K562 (cell line): ENCODE results near the gene ZMYND12. TPM values are rescaled to one million over a fixed set of nuclear protein-coding genes. Genes with fewer than 3 reads are reported as not detected.

Source experiments
- ATAC-seq: fragments of 200-7000 bp; cut with Tn5 transposase; 3 replicates; pipeline ENCODE4 v1.9.1; 2020; ENCODE audit warnings: moderate library complexity
- BruUV-seq: library from RNA; stranded (reverse); fragments of 400-500 nt; replicated peaks from 2 replicates; lab custom pipeline; 2021; lab: Mats Ljungman, UMichigan
- CTCF ChIA-PET: fragments of 300-600 bp; formaldehyde crosslinking; extraction: SDS; loops from one replicate; lab custom pipeline; 2021; ENCODE audit warnings: low intra/inter-chr PET ratio; lab: Yijun Ruan, JAX
- POLR2A ChIA-PET: fragments of 300-600, 350-650 bp; sonication (Branson Sonifier 250); formaldehyde crosslinking; extraction: SDS; loops from one replicate; lab custom pipeline; 2021; ENCODE audit warnings: antibody characterized with exemption, inconsistent platforms; lab: Yijun Ruan, JAX
- DNase-seq, 4 experiments: peaks; one replicate each; pipeline versions ENCODE4 v3.0.0 to v3.0.0-alpha.2; 2011 to 2018; ENCODE audit warnings: low spot score in 3 of 4, mixed read lengths in 3 of 4; ENCODE audit errors: extremely low read depth in 1 of 4
- FAIRE-seq: peaks from 2 replicates; lab custom pipeline; 2011; peaks lifted over from hg19 to GRCh38; lab: Jason Lieb, UNC
- H2AFZ ChIP-seq: 2 replicates; pipeline ENCODE4 v1.6.0; 2011; ENCODE audit warnings: low read depth, low read length, control low read depth, inconsistent platforms
- H3K27ac ChIP-seq: fragments of 200-600 bp; 3 replicates; pipeline ENCODE4 v1.8.0; 2011; ENCODE audit warnings: low read depth, mild to moderate bottlenecking, control low read depth, inconsistent platforms, low read length, moderate library complexity, mixed read lengths; ENCODE audit errors: extremely low read depth
- H3K27me3 ChIP-seq, 2 experiments: fragments of 300-600 bp in 1 of 2; 2 replicates in 1 of 2; 3 replicates in 1 of 2; pipeline versions ENCODE4 v1.6.0 to v1.8.0; 2011; ENCODE audit warnings: inconsistent platforms in 2 of 2, low read length in 2 of 2, mild to moderate bottlenecking in 1 of 2, mixed read lengths in 1 of 2, moderate library complexity in 1 of 2; ENCODE audit not compliant: control insufficient read depth in 2 of 2, insufficient read depth in 2 of 2
- H3K36me3 ChIP-seq: fragments of 300-600 bp; 3 replicates; pipeline ENCODE4 v1.8.0; 2011; ENCODE audit warnings: mild to moderate bottlenecking, low read length, inconsistent platforms; ENCODE audit not compliant: control insufficient read depth, insufficient read depth
- H3K4me1 ChIP-seq, 2 experiments: fragments of 200-600 bp in 1 of 2; replicated peaks in 1 of 2; 2 replicates in 1 of 2; 3 replicates in 1 of 2; pipeline versions ENCODE4 v1.5.1 to v1.8.0; 2011; ENCODE audit warnings: inconsistent platforms in 2 of 2, low read length in 2 of 2, mild to moderate bottlenecking in 1 of 2, mixed read lengths in 1 of 2, moderate library complexity in 1 of 2; ENCODE audit not compliant: control insufficient read depth in 2 of 2, insufficient read depth in 2 of 2
- H3K4me2 ChIP-seq: 2 replicates; pipeline ENCODE4 v1.6.1; 2011; ENCODE audit warnings: low read length, control low read depth, inconsistent platforms, mixed read lengths; ENCODE audit not compliant: insufficient read depth
- H3K4me3 ChIP-seq: fragments of 200-600 bp; sonication (generic), shearing (Covaris generic); 2 replicates; pipeline ENCODE4 v1.5.1; 2016; ENCODE audit warnings: control low read depth, inconsistent platforms
- H3K79me2 ChIP-seq: fragments of 200-600 bp; 3 replicates; pipeline ENCODE4 v1.8.0; 2011; ENCODE audit warnings: low read length, inconsistent platforms; ENCODE audit not compliant: control insufficient read depth, insufficient read depth
- H3K9ac ChIP-seq, 2 experiments: 2 replicates each; pipeline versions ENCODE4 v1.6.0 to v1.6.1; 2011; ENCODE audit warnings: low read depth in 2 of 2, low read length in 2 of 2, control low read depth in 1 of 2, inconsistent platforms in 1 of 2, mild to moderate bottlenecking in 1 of 2, mixed read lengths in 1 of 2; ENCODE audit not compliant: insufficient read depth in 1 of 2
- H3K9me1 ChIP-seq: one replicate; pipeline ENCODE4 v1.6.0; 2011; ENCODE audit warnings: inconsistent platforms, mild to moderate bottlenecking, low read length, moderate library complexity; ENCODE audit not compliant: control insufficient read depth, insufficient read depth
- H3K9me3 ChIP-seq: replicated peaks from 2 replicates; pipeline ENCODE4 v1.5.1; 2011; ENCODE audit warnings: low read depth, low read length, inconsistent platforms; ENCODE audit not compliant: control insufficient read depth, insufficient read depth
- H4K20me1 ChIP-seq: replicated peaks from 2 replicates; pipeline ENCODE4 v1.6.1; 2011; ENCODE audit warnings: low read length, inconsistent platforms, mixed read lengths; ENCODE audit not compliant: control insufficient read depth, insufficient read depth
- CLOCK ChIP-seq: fragments of 250-450 bp; sonication (Bioruptor Pico); IDR thresholded peaks from 2 replicates; pipeline ENCODE4 v1.4.0; 2020; ENCODE audit warnings: mild to moderate bottlenecking, moderate library complexity, borderline replicate concordance
- E2F5 ChIP-seq: sonication (generic); formaldehyde crosslinking; IDR thresholded peaks from 2 replicates; pipeline ENCODE4 v1.8.0; 2022; ENCODE audit warnings: mild to moderate bottlenecking, missing genetic modification reagents
- KAT2B ChIP-seq: IDR thresholded peaks from one replicate; pipeline ENCODE4 v1.6.1; 2012; ENCODE audit warnings: low read depth, mild to moderate bottlenecking, control low read depth, inconsistent platforms, low read length, moderate library complexity
- POLR2H ChIP-seq: IDR thresholded peaks from 2 replicates; pipeline ENCODE4 v1.6.1; 2016; ENCODE audit warnings: missing genetic modification characterization, low read depth, mild to moderate bottlenecking, control low read depth, missing compliant biosample characterization, moderate library complexity
- PTBP1 ChIP-seq: fragments of 200-400 bp; formaldehyde crosslinking; IDR thresholded peaks from 2 replicates; pipeline ENCODE4 v1.6.1; 2017; ENCODE audit warnings: low read depth, low read length
- SUPT5H ChIP-seq: fragments of 450-650 bp; IDR thresholded peaks from 2 replicates; pipeline ENCODE4 v1.6.1; 2016
- TEAD4 ChIP-seq, 2 experiments: sonication (generic) in 1 of 2; formaldehyde crosslinking in 1 of 2; IDR thresholded peaks; 2 replicates each; pipeline versions ENCODE4 v1.6.1 to v1.8.0; 2012 to 2022; ENCODE audit warnings: borderline replicate concordance in 1 of 2, inconsistent platforms in 1 of 2, low read length in 1 of 2, mild to moderate bottlenecking in 1 of 2, missing genetic modification reagents in 1 of 2
- U2AF2 ChIP-seq: fragments of 200-400 bp; formaldehyde crosslinking; optimal IDR thresholded peaks from 2 replicates; pipeline ENCODE3; 2017; ENCODE audit warnings: low read depth, mild to moderate bottlenecking, low read length
- ZKSCAN1 ChIP-seq: fragments of 150-350 bp; IDR thresholded peaks from 2 replicates; pipeline ENCODE4 v1.6.1; 2016; ENCODE audit warnings: low read depth, low read length
- ZKSCAN8 ChIP-seq: fragments of 200-800 bp; sonication (Bioruptor generic); IDR thresholded peaks from 2 replicates; pipeline ENCODE4 v1.6.1; 2016; ENCODE audit warnings: missing genetic modification characterization, missing compliant biosample characterization
- ZNF174 ChIP-seq: fragments of 250-450 bp; sonication (Bioruptor Pico); IDR thresholded peaks from 2 replicates; pipeline ENCODE4 v1.4.0; 2020; ENCODE audit warnings: mild to moderate bottlenecking
- ZNF224 ChIP-seq: sonication (generic); formaldehyde crosslinking; IDR thresholded peaks from 2 replicates; pipeline ENCODE4 v1.8.0; 2022; ENCODE audit warnings: mild to moderate bottlenecking, missing genetic modification reagents
- ZNF311 ChIP-seq: fragments of 250-450 bp; sonication (Bioruptor Pico); IDR thresholded peaks from 2 replicates; pipeline ENCODE4 v1.4.0; 2020; ENCODE audit warnings: mild to moderate bottlenecking, moderate library complexity
- WGBS: fragments of 100-300 bp; shearing (Covaris generic); methylation state at CpG from one replicate; pipeline ENCODE4 v1.1.6; 2016; ENCODE audit warnings: low coverage, mixed read lengths; ENCODE audit not compliant: insufficient coverage; ENCODE audit errors: missing lambda C conversion rate; 5-methylcytosine and 5-hydroxymethylcytosine counted together
- in situ Hi-C: fragments of 300-500 bp; cut with MboI; formaldehyde crosslinking; loops from 4 replicates; pipeline ENCODE4 v1.15.0; 2018; ENCODE audit warnings: inconsistent platforms, mixed read lengths
- intact Hi-C: fragments of 100-400 bp; cut with micrococcal nuclease; formaldehyde crosslinking; loops from 2 replicates; pipeline ENCODE4 v1.14.2; 2022
- polyA plus RNA-seq, 8 experiments: library from polyadenylated mRNA; depleted of rRNA in 4 of 8; stranded (reverse) in 5 of 8; unstranded in 3 of 8; fragments of >200 nt; fragmentation: Nextera tagmentation in 2 of 8; fragmentation: Illumina TruSeq in 1 of 8; extraction: Ambion mirVana in 2 of 8; extraction: Trizol in 1 of 8; gene quantifications; 2 replicates each; pipeline versions ENCODE4 v1.2.1 to v1.2.3, GENCODE V29; 2011 to 2014; ENCODE audit warnings: inconsistent platforms in 1 of 8, missing spikeins in 1 of 8
- total RNA-seq, 7 experiments: library from RNA; depleted of rRNA in 6 of 7; stranded (reverse); fragments of >200 nt in 6 of 7; fragmentation: Illumina TruSeq in 2 of 7; extraction: Trizol in 2 of 7; gene quantifications; 2 replicates each; pipeline versions ENCODE4 v1.2.1 to v1.2.3, GENCODE V29; 2011 to 2021; ENCODE audit warnings: low replicate concordance in 1 of 7
- TF ChIP-seq, protein P1 (sequence below): sonication (generic); formaldehyde crosslinking; IDR thresholded peaks from 2 replicates; pipeline ENCODE4 v1.8.1; 2023; ENCODE audit warnings: mild to moderate bottlenecking, missing genetic modification reagents

ZMYND12 gene
- total and polyA plus RNA-seq, 9 of the 15 experiments (the other 6 are each of a cell fraction or from before 2014, with no cell fraction given): not detected

GRCh38 chr1:42422737-42423136 lies 33.1 kb downstream of the ZMYND12 start:
- intact Hi-C loops (no loop called here), in situ Hi-C loops (no loop called here)
- peaks cover 40% of the 10 kb centered on the region in 2 experiments for H3K27me3 ChIP-seq
- H3K27ac ChIP-seq: no peak overlapping the region
- BruUV-seq: no TSS peak
- H3K36me3 ChIP-seq: no peaks in the 10 kb centered on the region
- ChIA-PET CTCF (no interaction called here), POLR2A (no interaction called here)
- H2AFZ ChIP-seq: no peak overlapping the region
- H3K4me1 ChIP-seq: no peaks in the 10 kb centered on the region; a peak in 1 of 5 replicates
- no peak for TF ChIP-seq PTBP1
- no peak for TF ChIP-seq SUPT5H
- TF ChIP-seq U2AF2: no peak
- TF ChIP-seq ZNF311 (CRISPR knock-in tag): no peak
- no peak for TF ChIP-seq ZKSCAN8
- TF ChIP-seq KAT2B: no peak
- TF ChIP-seq, protein P1, sequence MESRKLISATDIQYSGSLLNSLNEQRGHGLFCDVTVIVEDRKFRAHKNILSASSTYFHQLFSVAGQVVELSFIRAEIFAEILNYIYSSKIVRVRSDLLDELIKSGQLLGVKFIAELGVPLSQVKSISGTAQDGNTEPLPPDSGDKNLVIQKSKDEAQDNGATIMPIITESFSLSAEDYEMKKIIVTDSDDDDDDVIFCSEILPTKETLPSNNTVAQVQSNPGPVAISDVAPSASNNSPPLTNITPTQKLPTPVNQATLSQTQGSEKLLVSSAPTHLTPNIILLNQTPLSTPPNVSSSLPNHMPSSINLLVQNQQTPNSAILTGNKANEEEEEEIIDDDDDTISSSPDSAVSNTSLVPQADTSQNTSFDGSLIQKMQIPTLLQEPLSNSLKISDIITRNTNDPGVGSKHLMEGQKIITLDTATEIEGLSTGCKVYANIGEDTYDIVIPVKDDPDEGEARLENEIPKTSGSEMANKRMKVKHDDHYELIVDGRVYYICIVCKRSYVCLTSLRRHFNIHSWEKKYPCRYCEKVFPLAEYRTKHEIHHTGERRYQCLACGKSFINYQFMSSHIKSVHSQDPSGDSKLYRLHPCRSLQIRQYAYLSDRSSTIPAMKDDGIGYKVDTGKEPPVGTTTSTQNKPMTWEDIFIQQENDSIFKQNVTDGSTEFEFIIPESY (CRISPR knock-in tag): no peak
- no peak for TF ChIP-seq E2F5 (CRISPR knock-in tag)
- TF ChIP-seq POLR2H: no peak
- TF ChIP-seq CLOCK (CRISPR knock-in tag): no peak
- TF ChIP-seq ZNF224 (CRISPR knock-in tag): no peak
- no peak for TF ChIP-seq TEAD4 (IDR thresholded peaks at IDR 0.05; ENCODE audit: low read length)
- TF ChIP-seq TEAD4 (CRISPR knock-in tag; IDR thresholded peaks at IDR 0.05; ENCODE audit: borderline replicate concordance): no peak
- TF ChIP-seq ZNF174 (CRISPR knock-in tag): no peak
- no peak for TF ChIP-seq ZKSCAN1
- H3K9me3 ChIP-seq: no peaks in the 10 kb centered on the region
- no peaks in the 10 kb centered on the region for H3K79me2 ChIP-seq
- no peak overlapping the region for H3K4me3 ChIP-seq
- WGBS: 2% methylated on average over 9 of the region's 9 CpGs
- no peaks in the 10 kb centered on the region for H3K9me1 ChIP-seq
- no peaks in the 10 kb centered on the region for H4K20me1 ChIP-seq
- FAIRE-seq (no peak), ATAC-seq (no peak), DNase-seq (no peak)
- H3K9ac ChIP-seq: no peak overlapping the region
- H3K4me2 ChIP-seq: no peak overlapping the region
